ENCODE results near the gene IFITM5.
"Not testable (repeated sequence)": the region's sequence is repeated elsewhere in the genome, so short reads cannot be mapped to it uniquely, and the experiment has no call there.

The IFITM5 gene

GRCh38 chr11:269146-269890, 30.0 kb downstream of the IFITM5 start:
- Histone ChIP-seq H3K9me3 (ENCODE audit: low read depth, low read length) (0 out of 2 replicates have a peak, but pooled peaks cover 2% of the 10 kb centered on the region), H3K27ac (no peak overlapping the region), H3K36me3 (ENCODE audit: insufficient read depth, low read length) (no peaks in the 10 kb centered on the region), H3K9ac (ENCODE audit: insufficient read length) (no peak overlapping the region), H3K4me3 (no peak overlapping the region)
- TF ChIP-seq POLR2AphosphoS5 (IDR thresholded peaks at IDR 0.05; ENCODE audit: borderline replicate concordance, low read depth, low read length) = no peak
- no peak for TF ChIP-seq FOXP2 (optimal IDR thresholded peaks at IDR 0.05; ENCODE audit: control extremely low read depth, extremely low read length, insufficient read depth)
- TF ChIP-seq EZH2 (IDR thresholded peaks at IDR 0.05) = no peak
- no peak for DNase-seq (ENCODE audit: low read depth, low spot score)

GRCh38 chr11:268716-269145, 30.6 kb downstream of the IFITM5 start:
- not testable (repeated sequence) for DNase-seq (ENCODE audit: low read depth, low spot score); H3K27ac ChIP-seq; H3K9ac ChIP-seq (ENCODE audit: insufficient read length); H3K36me3 ChIP-seq (ENCODE audit: insufficient read depth, low read length); H3K9me3 ChIP-seq (ENCODE audit: low read depth, low read length); H3K4me3 ChIP-seq

GRCh38 chr11:267491-267994, 31.8 kb downstream of the IFITM5 start:
- H3K9me3 ChIP-seq (ENCODE audit: low read depth, low read length) = 0 out of 2 replicates have a peak, but pooled peaks cover 2% of the 10 kb centered on the region
- H3K27ac ChIP-seq = no peak overlapping the region
- DNase-seq (ENCODE audit: low read depth, low spot score) = no peak
- H3K9ac ChIP-seq (ENCODE audit: insufficient read length) = no peak overlapping the region
- H3K36me3 ChIP-seq (ENCODE audit: insufficient read depth, low read length) = no peaks in the 10 kb centered on the region
- H3K4me3 ChIP-seq = 0 out of 2 replicates have a peak overlapping the region, but pooled peaks have one; percentile 12
- no peak for TF ChIP-seq EZH2 (IDR thresholded peaks at IDR 0.05)
- TF ChIP-seq FOXP2 (optimal IDR thresholded peaks at IDR 0.05; ENCODE audit: control extremely low read depth, extremely low read length, insufficient read depth) = no peak
- no peak for TF ChIP-seq POLR2AphosphoS5 (IDR thresholded peaks at IDR 0.05; ENCODE audit: borderline replicate concordance, low read depth, low read length)

GRCh38 chr11:266676-267439, 32.5 kb downstream of the IFITM5 start:
- no peak for DNase-seq (ENCODE audit: low read depth, low spot score)
- TF ChIP-seq FOXP2 (optimal IDR thresholded peaks at IDR 0.05; ENCODE audit: control extremely low read depth, extremely low read length, insufficient read depth) = no peak
- TF ChIP-seq EZH2 (IDR thresholded peaks at IDR 0.05) = no peak
- no peak for TF ChIP-seq POLR2AphosphoS5 (IDR thresholded peaks at IDR 0.05; ENCODE audit: borderline replicate concordance, low read depth, low read length)
- Histone ChIP-seq H3K9me3 (ENCODE audit: low read depth, low read length) (0 out of 2 replicates have a peak, but pooled peaks cover 2% of the 10 kb centered on the region), H3K36me3 (ENCODE audit: insufficient read depth, low read length) (no peaks in the 10 kb centered on the region), H3K4me3 (no peak overlapping the region), H3K9ac (ENCODE audit: insufficient read length) (no peak overlapping the region), H3K27ac (no peak overlapping the region)

- 0 out of 2 replicates have a peak, but pooled peaks cover 2% of the 10 kb centered on the region for H3K9me3 ChIP-seq (ENCODE audit: low read depth, low read length)
- no peaks in the 10 kb centered on the region for H3K36me3 ChIP-seq (ENCODE audit: insufficient read depth, low read length)
- no peak overlapping the region for H3K27ac ChIP-seq
- H3K4me3 ChIP-seq = no peak overlapping the region
- no peak overlapping the region for H3K9ac ChIP-seq (ENCODE audit: insufficient read length)
- TF ChIP-seq POLR2AphosphoS5 (IDR thresholded peaks at IDR 0.05; ENCODE audit: borderline replicate concordance, low read depth, low read length) (no peak), EZH2 (IDR thresholded peaks at IDR 0.05) (no peak), FOXP2 (optimal IDR thresholded peaks at IDR 0.05; ENCODE audit: control extremely low read depth, extremely low read length, insufficient read depth) (no peak)
- DNase-seq (ENCODE audit: low read depth, low spot score) = no peak
Observed at GRCh38 chr11:261624-262023, 37.7 kb downstream of the IFITM5 start.

GRCh38 chr11:259413-259812, 39.9 kb downstream of the IFITM5 start:
- Histone ChIP-seq H3K4me3 (no peak overlapping the region), H3K9me3 (ENCODE audit: low read depth, low read length) (no peaks in the 10 kb centered on the region), H3K36me3 (ENCODE audit: insufficient read depth, low read length) (no peaks in the 10 kb centered on the region), H3K9ac (ENCODE audit: insufficient read length) (no peak overlapping the region), H3K27ac (no peak overlapping the region)
- DNase-seq (ENCODE audit: low read depth, low spot score) = no peak
- TF ChIP-seq FOXP2 (optimal IDR thresholded peaks at IDR 0.05; ENCODE audit: control extremely low read depth, extremely low read length, insufficient read depth) (no peak), POLR2AphosphoS5 (IDR thresholded peaks at IDR 0.05; ENCODE audit: borderline replicate concordance, low read depth, low read length) (no peak), EZH2 (IDR thresholded peaks at IDR 0.05) (no peak)

GRCh38 chr11:257766-258493, 41.4 kb downstream of the IFITM5 start:
- TF ChIP-seq FOXP2 (optimal IDR thresholded peaks at IDR 0.05; ENCODE audit: control extremely low read depth, extremely low read length, insufficient read depth) = no peak
- no peak for TF ChIP-seq POLR2AphosphoS5 (IDR thresholded peaks at IDR 0.05; ENCODE audit: borderline replicate concordance, low read depth, low read length)
- TF ChIP-seq EZH2 (IDR thresholded peaks at IDR 0.05) = no peak
- no peaks in the 10 kb centered on the region for H3K9me3 ChIP-seq (ENCODE audit: low read depth, low read length)
- no peak for DNase-seq (ENCODE audit: low read depth, low spot score)
- no peak overlapping the region for H3K27ac ChIP-seq
- H3K4me3 ChIP-seq = no peak overlapping the region
- no peak overlapping the region for H3K9ac ChIP-seq (ENCODE audit: insufficient read length)
- peaks cover 6% of the 10 kb centered on the region; the same call in 1 of the 2 replicates for H3K36me3 ChIP-seq (ENCODE audit: insufficient read depth, low read length)

Data from SK-N-MC (cell line).